Germinal center (tissue), 1 donor: ENCODE data around the gene GPR4.

Experiments
- DNase-seq: peaks from one replicate; pipeline ENCODE4 v3.0.0; 2012; ENCODE audit warnings: mixed read lengths, low spot score

GPR4 gene

GRCh38 chr19:45547965-45548609 lies 53.9 kb downstream of the GPR4 start:
- DNase-seq: no peak

- no peak for DNase-seq
Observed at GRCh38 chr19:45547211-45547770, 54.7 kb downstream of the GPR4 start.

- DNase-seq: no peak
Observed at GRCh38 chr19:45542234-45542668, 59.8 kb downstream of the GPR4 start.
